Measurements from ENCODE around the gene NID2. TPM values are rescaled to one million over a fixed set of nuclear protein-coding genes. Genes with fewer than 3 reads are reported as not detected.
A peak's percentile ranks its signal among the peaks of the same experiment; 100 is the strongest.

Gene NID2
- total RNA-seq, 5 donors from 2014 or later (not counting 1 experiment from before 2014, with no cell fraction given) = 0.38 to 1.1 (median 0.89) TPM

- ATAC-seq (replicated peaks in 1 of 4) (peak in 1 of 4 experiments; percentile 43), DNase-seq (no peak)
- no peaks in the 10 kb centered on the region for H3K9me3 ChIP-seq
- Mint-ChIP-seq H3K27me3 (peaks cover 2 to 4% of the 10 kb centered on the region in 2 donors), H3K9me3 (peaks cover 0 to 10% (median 8%) of the 10 kb centered on the region in 3 donors), H3K4me1 (peaks cover 23 to 36% (median 25%) of the 10 kb centered on the region in 3 donors), H3K4me3 (peak overlapping the region in 1 of 3 donors; percentile 21), H3K36me3 (no peaks in the 10 kb centered on the region), H3K27ac (peak overlapping the region; percentile 45 to 65)
- POLR2A ChIA-PET = no interaction called here
- no peaks in the 10 kb centered on the region for H3K36me3 ChIP-seq (ENCODE audit: control insufficient read depth in 2 of 2, extremely low read depth in 1 of 2, insufficient read depth in 1 of 2, low read length in 1 of 2)
- peaks cover 10 to 14% of the 10 kb centered on the region in 2 experiments for H3K4me1 ChIP-seq (ENCODE audit: control insufficient read depth in 1 of 2, extremely low read depth in 1 of 2, insufficient read depth in 2 of 2, low read length in 2 of 2)
- CTCF ChIA-PET = interaction anchor here in 1 of 2 donors (0.5 kb wide), 1 partner anchor 198 kb away, joined by 6 read pairs; no protein-coding TSS in a partner anchor
- 73% methylated on average over 2 of the region's 5 CpGs for WGBS (ENCODE audit: insufficient coverage)
- no peak overlapping the region for H3K4me3 ChIP-seq (ENCODE audit: control insufficient read depth in 1 of 2, extremely low read depth in 1 of 2, low read length in 1 of 2)
- no peak overlapping the region for H3K27ac ChIP-seq (ENCODE audit: low read length)
- H3K27me3 ChIP-seq (replicated peaks in 1 of 2; ENCODE audit: control insufficient read depth in 2 of 2, extremely low read depth in 1 of 2, insufficient read depth in 2 of 2, low read length in 1 of 2) = peaks cover 0 to under 1% of the 10 kb centered on the region in 2 experiments
Observed at GRCh38 chr14:52020161-52020714, 48.6 kb downstream of the NID2 start.

- Mint-ChIP-seq H3K4me1 (peaks cover 23 to 44% (median 25%) of the 10 kb centered on the region in 3 donors), H3K36me3 (no peaks in the 10 kb centered on the region), H3K27ac (no peak overlapping the region), H3K27me3 (peaks cover 2 to 4% of the 10 kb centered on the region in 2 donors), H3K9me3 (peaks cover 0 to 10% (median 0%) of the 10 kb centered on the region in 3 donors), H3K4me3 (no peak overlapping the region)
- Histone ChIP-seq H3K4me1 (ENCODE audit: control insufficient read depth in 1 of 2, extremely low read depth in 1 of 2, insufficient read depth in 2 of 2, low read length in 2 of 2) (peaks cover 10 to 14% of the 10 kb centered on the region in 2 experiments), H3K27me3 (replicated peaks in 1 of 2; ENCODE audit: control insufficient read depth in 2 of 2, extremely low read depth in 1 of 2, insufficient read depth in 2 of 2, low read length in 1 of 2) (peaks cover 0 to 3% of the 10 kb centered on the region in 2 experiments), H3K27ac (ENCODE audit: low read length) (no peak overlapping the region), H3K36me3 (ENCODE audit: control insufficient read depth in 2 of 2, extremely low read depth in 1 of 2, insufficient read depth in 1 of 2, low read length in 1 of 2) (no peaks in the 10 kb centered on the region), H3K9me3 (no peaks in the 10 kb centered on the region), H3K4me3 (ENCODE audit: control insufficient read depth in 1 of 2, extremely low read depth in 1 of 2, low read length in 1 of 2) (no peak overlapping the region)
- WGBS (ENCODE audit: insufficient coverage) = 99% methylated on average over 7 of the region's 8 CpGs
- DNase-seq (no peak), ATAC-seq (replicated peaks in 1 of 4) (no peak)
- ChIA-PET POLR2A (interaction anchor here in 1 of 2 donors (0.5 kb wide), 1 partner anchor 380 kb away, joined by 7 read pairs; no protein-coding TSS in a partner anchor), CTCF (no interaction called here)
Observed at GRCh38 chr14:52018970-52019369, 49.9 kb downstream of the NID2 start.

GRCh38 chr14:52018252-52018651 lies 50.6 kb downstream of the NID2 start:
- Histone ChIP-seq H3K4me1 (ENCODE audit: control insufficient read depth in 1 of 2, extremely low read depth in 1 of 2, insufficient read depth in 2 of 2, low read length in 2 of 2) (peaks cover 10 to 14% of the 10 kb centered on the region in 2 experiments), H3K27ac (ENCODE audit: low read length) (no peak overlapping the region), H3K9me3 (no peaks in the 10 kb centered on the region), H3K4me3 (ENCODE audit: control insufficient read depth in 1 of 2, extremely low read depth in 1 of 2, low read length in 1 of 2) (no peak overlapping the region), H3K27me3 (replicated peaks in 1 of 2; ENCODE audit: control insufficient read depth in 2 of 2, extremely low read depth in 1 of 2, insufficient read depth in 2 of 2, low read length in 1 of 2) (peaks cover 0 to 3% of the 10 kb centered on the region in 2 experiments), H3K36me3 (ENCODE audit: control insufficient read depth in 2 of 2, extremely low read depth in 1 of 2, insufficient read depth in 1 of 2, low read length in 1 of 2) (no peaks in the 10 kb centered on the region)
- ATAC-seq (replicated peaks in 1 of 4) (no peak), DNase-seq (no peak)
- no peaks in the 10 kb centered on the region for H3K36me3 Mint-ChIP-seq
- H3K4me1 Mint-ChIP-seq = peaks cover 23 to 45% (median 25%) of the 10 kb centered on the region in 3 donors
- no CpG with 5 or more reads among the region's 4 CpGs for WGBS (ENCODE audit: insufficient coverage)
- peaks cover 0 to 5% (median 0%) of the 10 kb centered on the region in 3 donors for H3K9me3 Mint-ChIP-seq
- ChIA-PET POLR2A (no interaction called here), CTCF (no interaction called here)
- H3K4me3 Mint-ChIP-seq = no peak overlapping the region
- no peak overlapping the region for H3K27ac Mint-ChIP-seq
- peaks cover 2 to 4% of the 10 kb centered on the region in 2 donors for H3K27me3 Mint-ChIP-seq

DNA sequence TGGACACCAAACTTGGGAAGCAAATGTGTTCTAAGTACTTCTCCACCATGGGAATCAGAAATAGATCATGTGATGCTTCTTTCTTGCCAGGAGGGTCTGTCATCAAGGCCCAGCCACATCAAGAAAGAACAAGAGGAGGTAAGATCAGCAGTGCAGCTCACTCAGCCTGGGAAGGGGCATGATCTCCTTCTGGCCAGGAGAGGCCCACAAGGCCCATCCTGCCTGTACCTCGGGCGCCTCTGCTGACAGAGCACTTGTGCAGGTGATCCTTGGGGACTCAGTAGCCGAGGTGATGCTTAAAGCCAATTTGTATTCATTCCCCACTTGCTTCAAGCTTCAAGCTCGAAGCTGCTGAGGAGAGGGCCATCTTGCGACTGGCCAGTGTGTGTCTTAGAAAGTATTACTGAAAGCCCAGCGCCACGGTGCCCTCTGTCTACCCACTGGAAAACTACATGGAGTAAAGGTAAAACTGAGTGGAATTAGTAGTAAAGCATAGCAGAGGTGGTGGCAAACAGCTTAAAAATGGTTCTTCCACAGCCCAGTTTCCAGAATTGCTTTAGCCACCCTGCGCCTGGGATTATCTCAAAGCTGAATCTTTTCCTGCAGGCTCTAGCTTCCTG lies 53.3 kb downstream of the NID2 start:
- ATAC-seq (replicated peaks in 1 of 4) (no peak), DNase-seq (no peak)
- H3K4me1 ChIP-seq (ENCODE audit: control insufficient read depth in 1 of 2, extremely low read depth in 1 of 2, insufficient read depth in 2 of 2, low read length in 2 of 2) = peaks cover 3 to 7% of the 10 kb centered on the region in 2 experiments
- CTCF ChIA-PET = interaction anchor here (0.6 to 1.1 kb wide), 2 partner anchors 8 to 782 kb away, joined by 3 to 4 read pairs; no protein-coding TSS in a partner anchor
- Mint-ChIP-seq H3K4me3 (no peak overlapping the region), H3K36me3 (peaks cover 16% of the 10 kb centered on the region), H3K9me3 (no peaks in the 10 kb centered on the region), H3K4me1 (peaks cover 9 to 19% (median 9%) of the 10 kb centered on the region in 3 donors), H3K27ac (no peak overlapping the region), H3K27me3 (peaks cover 2 to 4% of the 10 kb centered on the region in 2 donors)
- 96% methylated on average over 5 of the region's 8 CpGs for WGBS (ENCODE audit: insufficient coverage)
- H3K27ac ChIP-seq (ENCODE audit: low read length) = no peak overlapping the region
- POLR2A ChIA-PET = no interaction called here
- H3K36me3 ChIP-seq (ENCODE audit: control insufficient read depth in 2 of 2, extremely low read depth in 1 of 2, insufficient read depth in 1 of 2, low read length in 1 of 2) = peaks cover 7 to 13% of the 10 kb centered on the region in 2 donors
- no peak overlapping the region for H3K4me3 ChIP-seq (ENCODE audit: control insufficient read depth in 1 of 2, extremely low read depth in 1 of 2, low read length in 1 of 2)
- H3K27me3 ChIP-seq (replicated peaks in 1 of 2; ENCODE audit: control insufficient read depth in 2 of 2, extremely low read depth in 1 of 2, insufficient read depth in 2 of 2, low read length in 1 of 2) = peaks cover 0 to 3% of the 10 kb centered on the region in 2 experiments
- H3K9me3 ChIP-seq = no peaks in the 10 kb centered on the region

DNA sequence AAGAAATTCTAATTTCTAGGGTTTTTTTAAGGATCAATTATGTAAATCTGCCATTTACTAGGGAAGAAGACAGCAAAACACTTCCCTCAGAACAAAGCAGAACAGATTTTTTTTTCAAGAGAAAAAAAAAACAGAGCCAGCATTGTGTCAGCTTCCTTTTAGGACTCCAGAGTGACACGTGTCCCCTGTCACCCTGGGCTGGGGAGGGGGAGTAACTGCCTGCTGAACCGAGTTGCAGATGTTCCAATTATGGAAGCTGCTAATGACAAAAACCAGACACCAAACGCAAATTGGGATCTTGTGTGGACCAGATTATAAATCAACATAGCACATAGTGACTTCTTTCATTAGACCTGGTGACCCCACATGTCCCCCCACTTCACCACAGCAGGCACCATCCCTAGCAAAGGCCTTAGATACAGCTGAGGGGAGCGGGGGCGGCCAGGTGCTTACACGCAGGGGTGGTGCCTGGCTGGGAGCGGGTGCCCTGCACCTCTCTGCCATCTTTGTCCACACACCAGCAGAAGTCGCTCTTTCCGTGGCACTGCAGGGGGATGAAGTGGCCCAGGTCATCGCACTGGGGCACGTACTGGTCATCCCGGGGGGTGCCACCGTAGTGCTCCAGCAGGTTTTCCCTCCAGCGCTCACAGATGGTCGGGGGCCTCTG lies 54.1 kb downstream of the NID2 start:
- Mint-ChIP-seq H3K4me3 (no peak overlapping the region), H3K4me1 (peaks cover 1 to 11% (median 2%) of the 10 kb centered on the region in 3 donors), H3K9me3 (no peaks in the 10 kb centered on the region), H3K27me3 (peaks cover 2 to 4% of the 10 kb centered on the region in 2 donors), H3K36me3 (peaks cover 17% of the 10 kb centered on the region), H3K27ac (peak overlapping the region in 1 of 2 donors; percentile 53)
- Histone ChIP-seq H3K36me3 (ENCODE audit: control insufficient read depth in 2 of 2, extremely low read depth in 1 of 2, insufficient read depth in 1 of 2, low read length in 1 of 2) (peaks cover 11 to 20% of the 10 kb centered on the region in 2 donors), H3K27ac (ENCODE audit: low read length) (no peak overlapping the region), H3K9me3 (no peaks in the 10 kb centered on the region), H3K4me3 (ENCODE audit: control insufficient read depth in 1 of 2, extremely low read depth in 1 of 2, low read length in 1 of 2) (no peak overlapping the region), H3K27me3 (replicated peaks in 1 of 2; ENCODE audit: control insufficient read depth in 2 of 2, extremely low read depth in 1 of 2, insufficient read depth in 2 of 2, low read length in 1 of 2) (peaks cover 0 to 3% of the 10 kb centered on the region in 2 experiments), H3K4me1 (ENCODE audit: control insufficient read depth in 1 of 2, extremely low read depth in 1 of 2, insufficient read depth in 2 of 2, low read length in 2 of 2) (peaks cover under 1 to 3% of the 10 kb centered on the region in 2 experiments)
- no peak for ATAC-seq (replicated peaks in 1 of 4)
- CTCF ChIA-PET = interaction anchor here in 1 of 2 donors (1.1 kb wide), 1 partner anchor 8 kb away, joined by 3 read pairs; no protein-coding TSS in a partner anchor
- DNase-seq = no peak
- WGBS (ENCODE audit: insufficient coverage) = 91% methylated on average over 12 of the region's 15 CpGs
- POLR2A ChIA-PET = no interaction called here

GRCh38 chr14:52013984-52014600 lies 54.8 kb downstream of the NID2 start:
- peaks cover 24% of the 10 kb centered on the region for H3K36me3 Mint-ChIP-seq
- H3K27me3 ChIP-seq (replicated peaks in 1 of 2; ENCODE audit: control insufficient read depth in 2 of 2, extremely low read depth in 1 of 2, insufficient read depth in 2 of 2, low read length in 1 of 2) = peaks cover 0 to 3% of the 10 kb centered on the region in 2 experiments
- H3K9me3 Mint-ChIP-seq = no peaks in the 10 kb centered on the region
- 93% methylated on average over 3 of the region's 11 CpGs for WGBS (ENCODE audit: insufficient coverage)
- H3K9me3 ChIP-seq = no peaks in the 10 kb centered on the region
- peaks cover 0 to 10% (median 0%) of the 10 kb centered on the region in 3 donors for H3K4me1 Mint-ChIP-seq
- H3K27ac Mint-ChIP-seq = no peak overlapping the region
- no peak overlapping the region for H3K27ac ChIP-seq (ENCODE audit: low read length)
- peaks cover 16 to 26% of the 10 kb centered on the region in 2 donors for H3K36me3 ChIP-seq (ENCODE audit: control insufficient read depth in 2 of 2, extremely low read depth in 1 of 2, insufficient read depth in 1 of 2, low read length in 1 of 2)
- ATAC-seq (replicated peaks in 1 of 4) = peak in 2 of 4 experiments; percentile 19 to 37
- ChIA-PET CTCF (no interaction called here), POLR2A (no interaction called here)
- peak in 2 of 35 experiments; percentile 12 to 14 for DNase-seq
- H3K27me3 Mint-ChIP-seq = peaks cover 2 to 4% of the 10 kb centered on the region in 2 donors
- H3K4me3 Mint-ChIP-seq = no peak overlapping the region
- no peak overlapping the region for H3K4me3 ChIP-seq (ENCODE audit: control insufficient read depth in 1 of 2, extremely low read depth in 1 of 2, low read length in 1 of 2)
- no peaks in the 10 kb centered on the region for H3K4me1 ChIP-seq (ENCODE audit: control insufficient read depth in 1 of 2, extremely low read depth in 1 of 2, insufficient read depth in 2 of 2, low read length in 2 of 2)

All from T-cell (primary cell).